ENCODE results near the gene CC2D1A.

The CC2D1A gene

GRCh38 chr19:13860679-13861391 is 45.2 kb upstream of the CC2D1A start:
- Histone ChIP-seq H2BK15ac (ENCODE audit: low read depth, poor library complexity, severe bottlenecking) (peak overlapping the region; percentile 99), H3K9me3 (ENCODE audit: control insufficient read depth, low read length) (no peaks in the 10 kb centered on the region), H3K36me3 (ENCODE audit: control insufficient read depth in 1 of 2, insufficient read depth in 2 of 2, low read depth in 1 of 2, low read length in 2 of 2) (no peaks in the 10 kb centered on the region), H3K4me2 (ENCODE audit: low read length, poor library complexity, severe bottlenecking) (no peak overlapping the region), H4K91ac (ENCODE audit: low read length) (no peak overlapping the region), H2BK5ac (ENCODE audit: low read depth, low read length, poor library complexity, severe bottlenecking) (no peak overlapping the region), H3K23ac (ENCODE audit: low read length in 2 of 2) (no peak overlapping the region), H3K4ac (ENCODE audit: low read depth in 1 of 2, low read length in 2 of 2) (peak overlapping the region; percentile 32 to 96), H3K27me3 (ENCODE audit: control insufficient read depth in 1 of 2, insufficient read depth in 1 of 2, low read length in 2 of 2) (no peaks in the 10 kb centered on the region), H3K27ac (ENCODE audit: low read length, poor library complexity, severe bottlenecking) (no peak overlapping the region), H3K9ac (ENCODE audit: low read length) (peak overlapping the region; percentile 90), H3K14ac (ENCODE audit: low read length in 2 of 2) (peak overlapping the region in 1 of 2 experiments; percentile 66), H4K8ac (ENCODE audit: low read length) (no peak overlapping the region), H3K79me1 (replicated peaks; ENCODE audit: low read length, poor library complexity, severe bottlenecking) (peaks cover 3% of the 10 kb centered on the region), H3K18ac (ENCODE audit: low read depth in 1 of 2, low read length in 2 of 2) (peak overlapping the region in 1 of 2 experiments; percentile 39), H2BK120ac (ENCODE audit: low read depth, low read length) (peak overlapping the region; percentile 100), H2BK12ac (ENCODE audit: low read length in 2 of 2) (peak overlapping the region; percentile 21 to 87), H3K4me3 (ENCODE audit: insufficient read depth in 1 of 2, low read depth in 1 of 2, low read length in 2 of 2) (no peak overlapping the region), H2AK5ac (ENCODE audit: low read length, severe bottlenecking) (peak overlapping the region; percentile 85), H3K4me1 (ENCODE audit: control insufficient read depth, insufficient read depth, low read depth, low read length) (peaks cover 23% of the 10 kb centered on the region), H2AFZ (ENCODE audit: low read depth, low read length) (no peak overlapping the region)
- no peak for DNase-seq
- WGBS = 93% methylated on average over 11 of the region's 13 CpGs

DNA sequence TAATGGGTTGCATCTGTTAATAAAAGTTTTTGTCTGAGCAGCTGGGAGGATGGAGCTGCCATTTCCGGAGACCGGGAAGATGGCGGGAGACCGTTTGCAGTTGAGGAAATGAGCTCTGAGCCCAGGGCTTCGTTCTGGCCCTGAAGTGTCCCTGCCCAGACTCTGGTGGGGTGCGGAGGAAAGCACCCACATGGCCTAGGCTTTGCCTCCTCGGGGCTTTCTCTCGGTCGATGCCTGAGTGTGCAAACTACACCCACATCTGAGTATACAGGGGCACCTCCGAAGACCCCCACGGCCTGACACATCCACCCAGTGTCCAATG is 44.6 kb upstream of the CC2D1A start:
- Histone ChIP-seq H2AFZ (ENCODE audit: low read depth, low read length) (no peak overlapping the region), H3K23ac (ENCODE audit: low read length in 2 of 2) (no peak overlapping the region), H3K9me3 (ENCODE audit: control insufficient read depth, low read length) (no peaks in the 10 kb centered on the region), H3K9ac (ENCODE audit: low read length) (peak overlapping the region; percentile 90), H3K36me3 (ENCODE audit: control insufficient read depth in 1 of 2, insufficient read depth in 2 of 2, low read depth in 1 of 2, low read length in 2 of 2) (no peaks in the 10 kb centered on the region), H3K27ac (ENCODE audit: low read length, poor library complexity, severe bottlenecking) (peak overlapping the region; percentile 96), H2BK12ac (ENCODE audit: low read length in 2 of 2) (peak overlapping the region; percentile 51 to 64), H3K79me1 (replicated peaks; ENCODE audit: low read length, poor library complexity, severe bottlenecking) (peaks cover 5% of the 10 kb centered on the region), H2BK15ac (ENCODE audit: low read depth, poor library complexity, severe bottlenecking) (peak overlapping the region; percentile 99), H3K4me3 (ENCODE audit: insufficient read depth in 1 of 2, low read depth in 1 of 2, low read length in 2 of 2) (peak overlapping the region in 1 of 2 experiments; percentile 72), H3K27me3 (ENCODE audit: control insufficient read depth in 1 of 2, insufficient read depth in 1 of 2, low read length in 2 of 2) (no peaks in the 10 kb centered on the region), H2BK5ac (ENCODE audit: low read depth, low read length, poor library complexity, severe bottlenecking) (peak overlapping the region; percentile 71), H3K4me1 (ENCODE audit: control insufficient read depth, insufficient read depth, low read depth, low read length) (peaks cover 28% of the 10 kb centered on the region), H3K4me2 (ENCODE audit: low read length, poor library complexity, severe bottlenecking) (peak overlapping the region; percentile 86), H2BK120ac (ENCODE audit: low read depth, low read length) (peak overlapping the region; percentile 100), H4K8ac (ENCODE audit: low read length) (peak overlapping the region; percentile 96), H3K18ac (ENCODE audit: low read depth in 1 of 2, low read length in 2 of 2) (peak overlapping the region; percentile 50 to 98), H3K14ac (ENCODE audit: low read length in 2 of 2) (no peak overlapping the region), H4K91ac (ENCODE audit: low read length) (peak overlapping the region; percentile 98), H3K4ac (ENCODE audit: low read depth in 1 of 2, low read length in 2 of 2) (peak overlapping the region; percentile 32 to 96), H2AK5ac (ENCODE audit: low read length, severe bottlenecking) (peak overlapping the region; percentile 85)
- 91% methylated on average over 10 of the region's 11 CpGs for WGBS
- DNase-seq = no peak

DNA sequence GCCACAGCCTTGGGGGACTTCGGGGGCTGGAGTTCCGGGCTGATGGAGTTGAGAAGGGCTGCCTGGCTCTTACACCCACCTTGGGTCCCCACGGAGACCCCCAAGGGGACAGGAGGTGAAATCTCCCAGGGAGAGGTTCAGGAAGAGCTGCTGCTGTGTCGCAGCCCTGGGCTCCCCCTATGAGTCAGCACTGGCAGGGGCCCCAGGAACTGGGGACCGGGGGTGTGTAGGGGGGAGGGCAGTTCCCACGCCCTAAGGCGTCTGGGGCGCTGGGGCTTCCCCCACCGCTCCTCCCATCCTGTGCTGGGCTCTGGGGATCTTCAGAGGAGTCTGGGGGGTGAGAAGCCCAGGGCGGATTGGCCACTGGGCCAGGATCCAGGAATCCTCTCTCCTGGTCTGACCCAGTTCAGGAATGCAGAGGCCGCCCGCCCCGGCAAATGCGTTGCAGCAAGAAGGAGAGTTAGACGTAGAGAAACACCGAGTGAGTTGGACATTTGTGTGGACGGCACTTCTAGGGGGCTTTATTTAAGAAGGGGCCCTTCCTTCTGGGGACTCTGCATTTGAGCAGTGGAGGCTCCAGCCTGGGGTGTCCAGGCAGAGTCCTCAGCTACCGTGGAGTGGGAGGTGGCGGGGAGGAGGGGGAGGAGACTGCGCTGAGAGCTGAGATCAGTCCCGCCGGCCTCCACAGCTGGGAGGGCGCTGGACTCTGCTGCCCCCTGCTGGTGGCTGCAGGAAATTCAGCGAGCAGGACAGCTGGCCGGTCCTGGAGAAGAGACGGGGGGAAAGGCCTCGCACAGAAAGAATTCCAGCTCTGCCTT is 44.1 kb upstream of the CC2D1A start:
- WGBS = 8% methylated on average over 27 of the region's 27 CpGs
- DNase-seq = peak; percentile 97
- H3K79me1 ChIP-seq (replicated peaks; ENCODE audit: low read length, poor library complexity, severe bottlenecking) = peaks cover 5% of the 10 kb centered on the region
- no peak overlapping the region for H3K14ac ChIP-seq (ENCODE audit: low read length in 2 of 2)
- peak overlapping the region; percentile 96 for H4K8ac ChIP-seq (ENCODE audit: low read length)
- H2AK5ac ChIP-seq (ENCODE audit: low read length, severe bottlenecking) = peak overlapping the region; percentile 85
- peak overlapping the region; percentile 90 for H3K9ac ChIP-seq (ENCODE audit: low read length)
- H3K4ac ChIP-seq (ENCODE audit: low read depth in 1 of 2, low read length in 2 of 2) = peak overlapping the region; percentile 32 to 96
- H3K9me3 ChIP-seq (ENCODE audit: control insufficient read depth, low read length) = no peaks in the 10 kb centered on the region
- H3K36me3 ChIP-seq (ENCODE audit: control insufficient read depth in 1 of 2, insufficient read depth in 2 of 2, low read depth in 1 of 2, low read length in 2 of 2) = no peaks in the 10 kb centered on the region
- H2BK120ac ChIP-seq (ENCODE audit: low read depth, low read length) = peak overlapping the region; percentile 100
- H3K27me3 ChIP-seq (ENCODE audit: control insufficient read depth in 1 of 2, insufficient read depth in 1 of 2, low read length in 2 of 2) = no peaks in the 10 kb centered on the region
- no peak overlapping the region for H2AFZ ChIP-seq (ENCODE audit: low read depth, low read length)
- H3K4me1 ChIP-seq (ENCODE audit: control insufficient read depth, insufficient read depth, low read depth, low read length) = peaks cover 32% of the 10 kb centered on the region
- peak overlapping the region; percentile 71 for H2BK5ac ChIP-seq (ENCODE audit: low read depth, low read length, poor library complexity, severe bottlenecking)
- H3K4me2 ChIP-seq (ENCODE audit: low read length, poor library complexity, severe bottlenecking) = peak overlapping the region; percentile 86
- H3K23ac ChIP-seq (ENCODE audit: low read length in 2 of 2) = no peak overlapping the region
- peak overlapping the region; percentile 50 to 98 for H3K18ac ChIP-seq (ENCODE audit: low read depth in 1 of 2, low read length in 2 of 2)
- peak overlapping the region; percentile 64 to 73 for H2BK12ac ChIP-seq (ENCODE audit: low read length in 2 of 2)
- H3K27ac ChIP-seq (ENCODE audit: low read length, poor library complexity, severe bottlenecking) = peak overlapping the region; percentile 96
- H3K4me3 ChIP-seq (ENCODE audit: insufficient read depth in 1 of 2, low read depth in 1 of 2, low read length in 2 of 2) = peak overlapping the region; percentile 24 to 72
- peak overlapping the region; percentile 98 for H4K91ac ChIP-seq (ENCODE audit: low read length)
- peak overlapping the region; percentile 99 for H2BK15ac ChIP-seq (ENCODE audit: low read depth, poor library complexity, severe bottlenecking)

DNA sequence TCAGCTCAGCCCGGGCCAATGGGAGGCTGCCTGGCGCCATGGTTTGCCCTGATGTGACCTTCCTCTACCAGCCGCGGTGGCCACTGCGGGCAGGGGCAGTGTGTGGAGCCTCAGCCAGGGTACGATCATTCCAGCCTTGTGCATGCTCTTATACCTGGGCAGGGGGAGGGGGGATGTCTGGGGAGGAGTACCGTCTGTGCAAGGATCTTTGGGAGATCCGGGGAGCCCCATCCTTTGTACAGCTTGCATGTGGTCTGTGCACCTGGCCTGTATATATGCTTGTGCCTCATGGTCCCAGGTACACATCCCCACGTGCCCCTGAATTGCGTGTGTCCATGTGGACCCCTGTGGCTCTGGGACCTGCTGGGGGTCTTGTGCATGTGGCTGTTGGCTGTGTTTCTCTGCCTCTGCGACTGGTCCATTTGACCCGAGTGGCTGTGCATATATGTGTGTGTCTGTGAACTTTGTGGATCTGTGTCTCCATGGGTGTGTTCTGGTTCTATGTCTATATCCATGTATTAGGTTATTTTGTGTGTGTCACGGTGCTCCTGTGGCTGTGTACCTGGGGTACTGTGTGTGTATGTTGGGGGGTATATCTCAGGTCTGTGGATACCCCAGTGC is 41.8 kb upstream of the CC2D1A start:
- Histone ChIP-seq H3K4me3 (ENCODE audit: insufficient read depth in 1 of 2, low read depth in 1 of 2, low read length in 2 of 2) (no peak overlapping the region), H2BK120ac (ENCODE audit: low read depth, low read length) (no peak overlapping the region), H3K4me1 (ENCODE audit: control insufficient read depth, insufficient read depth, low read depth, low read length) (peaks cover 30% of the 10 kb centered on the region), H3K4me2 (ENCODE audit: low read length, poor library complexity, severe bottlenecking) (no peak overlapping the region), H2BK5ac (ENCODE audit: low read depth, low read length, poor library complexity, severe bottlenecking) (no peak overlapping the region), H3K27ac (ENCODE audit: low read length, poor library complexity, severe bottlenecking) (no peak overlapping the region), H2AFZ (ENCODE audit: low read depth, low read length) (no peak overlapping the region), H3K79me1 (replicated peaks; ENCODE audit: low read length, poor library complexity, severe bottlenecking) (peaks cover 5% of the 10 kb centered on the region), H2AK5ac (ENCODE audit: low read length, severe bottlenecking) (no peak overlapping the region), H3K14ac (ENCODE audit: low read length in 2 of 2) (no peak overlapping the region), H3K18ac (ENCODE audit: low read depth in 1 of 2, low read length in 2 of 2) (peak overlapping the region in 1 of 2 experiments; percentile 29), H4K8ac (ENCODE audit: low read length) (peak overlapping the region; percentile 47), H3K4ac (ENCODE audit: low read depth in 1 of 2, low read length in 2 of 2) (peak overlapping the region in 1 of 2 experiments; percentile 19), H3K23ac (ENCODE audit: low read length in 2 of 2) (no peak overlapping the region), H3K9ac (ENCODE audit: low read length) (no peak overlapping the region), H3K36me3 (ENCODE audit: control insufficient read depth in 1 of 2, insufficient read depth in 2 of 2, low read depth in 1 of 2, low read length in 2 of 2) (no peaks in the 10 kb centered on the region), H3K9me3 (ENCODE audit: control insufficient read depth, low read length) (no peaks in the 10 kb centered on the region), H4K91ac (ENCODE audit: low read length) (no peak overlapping the region), H2BK15ac (ENCODE audit: low read depth, poor library complexity, severe bottlenecking) (no peak overlapping the region), H2BK12ac (ENCODE audit: low read length in 2 of 2) (peak overlapping the region; percentile 28 to 76), H3K27me3 (ENCODE audit: control insufficient read depth in 1 of 2, insufficient read depth in 1 of 2, low read length in 2 of 2) (no peaks in the 10 kb centered on the region)
- no peak for DNase-seq
- WGBS = 61% methylated on average over 13 of the region's 13 CpGs

Data from mesenchymal stem cell (in vitro differentiated cells and primary cell).